ENCODE measurements around the gene DBX1.

DNA sequence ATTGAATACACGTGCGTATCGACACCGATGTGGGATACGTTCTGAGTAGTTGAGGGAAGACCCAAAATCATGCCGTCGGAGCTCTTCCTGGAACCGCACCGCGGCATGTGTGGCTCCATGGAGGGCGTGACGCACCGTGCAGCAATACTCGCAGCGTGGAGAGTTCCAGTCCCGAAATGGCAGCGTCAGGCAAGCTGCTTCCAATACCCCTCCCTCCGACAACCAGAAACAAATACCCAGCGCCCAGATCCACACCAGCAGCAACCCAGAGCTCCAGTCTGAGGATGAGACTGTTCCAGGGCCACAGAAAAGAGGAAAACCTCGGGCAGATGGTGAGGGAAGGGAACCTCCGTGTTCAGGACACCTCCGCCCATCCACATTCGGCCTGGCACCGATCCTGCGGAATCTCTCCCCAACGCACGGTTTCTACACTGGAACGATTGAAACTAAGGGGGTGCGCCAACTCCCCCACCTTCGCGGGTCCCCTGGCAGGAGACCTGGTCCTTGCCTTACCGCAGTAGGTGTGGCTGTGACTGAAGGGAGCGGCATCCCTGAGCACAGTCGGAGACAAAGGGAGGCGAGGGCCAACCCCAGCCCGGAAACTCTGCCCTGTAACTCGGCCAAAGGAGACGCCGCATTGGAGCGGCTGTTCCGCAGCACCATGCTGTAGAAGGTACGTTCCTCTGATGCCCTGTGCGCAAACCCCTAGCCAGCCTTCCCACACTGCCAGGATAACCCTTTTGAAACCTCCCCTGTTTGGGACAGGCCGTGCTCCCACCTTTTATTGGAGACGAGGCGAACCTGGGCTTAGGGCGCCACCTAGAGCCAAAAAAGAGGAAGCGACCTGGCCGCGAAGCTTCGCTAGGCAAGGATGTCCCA is 28.2 kb downstream of the DBX1 start:
- TF ChIP-seq, protein P1, sequence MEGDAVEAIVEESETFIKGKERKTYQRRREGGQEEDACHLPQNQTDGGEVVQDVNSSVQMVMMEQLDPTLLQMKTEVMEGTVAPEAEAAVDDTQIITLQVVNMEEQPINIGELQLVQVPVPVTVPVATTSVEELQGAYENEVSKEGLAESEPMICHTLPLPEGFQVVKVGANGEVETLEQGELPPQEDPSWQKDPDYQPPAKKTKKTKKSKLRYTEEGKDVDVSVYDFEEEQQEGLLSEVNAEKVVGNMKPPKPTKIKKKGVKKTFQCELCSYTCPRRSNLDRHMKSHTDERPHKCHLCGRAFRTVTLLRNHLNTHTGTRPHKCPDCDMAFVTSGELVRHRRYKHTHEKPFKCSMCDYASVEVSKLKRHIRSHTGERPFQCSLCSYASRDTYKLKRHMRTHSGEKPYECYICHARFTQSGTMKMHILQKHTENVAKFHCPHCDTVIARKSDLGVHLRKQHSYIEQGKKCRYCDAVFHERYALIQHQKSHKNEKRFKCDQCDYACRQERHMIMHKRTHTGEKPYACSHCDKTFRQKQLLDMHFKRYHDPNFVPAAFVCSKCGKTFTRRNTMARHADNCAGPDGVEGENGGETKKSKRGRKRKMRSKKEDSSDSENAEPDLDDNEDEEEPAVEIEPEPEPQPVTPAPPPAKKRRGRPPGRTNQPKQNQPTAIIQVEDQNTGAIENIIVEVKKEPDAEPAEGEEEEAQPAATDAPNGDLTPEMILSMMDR (IDR thresholded peaks at IDR 0.05), result peak; percentile 54 to 87 (median 83)
- TF ChIP-seq POLR2A (IDR thresholded peaks at IDR 0.05), result no peak

Data from testis (tissue), 2 donors.